ENCODE results near the gene PIMREG.

PIMREG gene

GRCh38 chr17:6464446-6465041, 20.3 kb downstream of the PIMREG start:
- no peaks in the 10 kb centered on the region for H3K9me3 ChIP-seq (ENCODE audit: insufficient read depth, low read length, severe bottlenecking)
- no peak for TF ChIP-seq CTCF (IDR thresholded peaks at IDR 0.05; ENCODE audit: borderline replicate concordance, extremely low read depth, low read length, poor library complexity, severe bottlenecking)
- TF ChIP-seq EZH2 (IDR thresholded peaks at IDR 0.05; ENCODE audit: borderline replicate concordance, low read depth, low read length, severe bottlenecking), result no peak
- no peaks in the 10 kb centered on the region for H4K20me1 ChIP-seq (ENCODE audit: insufficient read depth, low read length)
- H2AFZ ChIP-seq (ENCODE audit: low read depth, low read length), result no peak overlapping the region
- H3K27me3 ChIP-seq (ENCODE audit: insufficient read depth, low read length, poor library complexity), result peaks cover 5% of the 10 kb centered on the region
- no peak overlapping the region for H3K4me2 ChIP-seq (ENCODE audit: insufficient read depth, low read length)
- no peaks in the 10 kb centered on the region for H3K4me1 ChIP-seq (ENCODE audit: insufficient read depth, low read length)
- no peak overlapping the region for H3K27ac ChIP-seq (ENCODE audit: low read length)
- H3K9ac ChIP-seq (ENCODE audit: low read depth, low read length), result no peak overlapping the region
- no peak overlapping the region for H3K4me3 ChIP-seq (ENCODE audit: low read depth in 1 of 2, low read length in 2 of 2)
- DNase-seq, result no peak
- no peak for ATAC-seq (ENCODE audit: insufficient read depth, low read depth)
- H3K36me3 ChIP-seq (ENCODE audit: insufficient read depth, low read length), result no peaks in the 10 kb centered on the region
- no peaks in the 10 kb centered on the region for H3K79me2 ChIP-seq (ENCODE audit: insufficient read depth, low read length)

GRCh38 chr17:6465206-6466003, 21.1 kb downstream of the PIMREG start:
- Histone ChIP-seq H3K27me3 (ENCODE audit: insufficient read depth, low read length, poor library complexity) (peaks cover 5% of the 10 kb centered on the region), H3K9me3 (ENCODE audit: insufficient read depth, low read length, severe bottlenecking) (no peaks in the 10 kb centered on the region), H3K4me3 (ENCODE audit: low read depth in 1 of 2, low read length in 2 of 2) (no peak overlapping the region), H2AFZ (ENCODE audit: low read depth, low read length) (no peak overlapping the region), H3K9ac (ENCODE audit: low read depth, low read length) (no peak overlapping the region), H4K20me1 (ENCODE audit: insufficient read depth, low read length) (no peaks in the 10 kb centered on the region), H3K27ac (ENCODE audit: low read length) (no peak overlapping the region), H3K36me3 (ENCODE audit: insufficient read depth, low read length) (no peaks in the 10 kb centered on the region), H3K4me2 (ENCODE audit: insufficient read depth, low read length) (no peak overlapping the region), H3K4me1 (ENCODE audit: insufficient read depth, low read length) (no peaks in the 10 kb centered on the region), H3K79me2 (ENCODE audit: insufficient read depth, low read length) (no peaks in the 10 kb centered on the region)
- DNase-seq, result no peak
- no peak for TF ChIP-seq EZH2 (IDR thresholded peaks at IDR 0.05; ENCODE audit: borderline replicate concordance, low read depth, low read length, severe bottlenecking)
- no peak for TF ChIP-seq CTCF (IDR thresholded peaks at IDR 0.05; ENCODE audit: borderline replicate concordance, extremely low read depth, low read length, poor library complexity, severe bottlenecking)
- ATAC-seq (ENCODE audit: insufficient read depth, low read depth), result no peak

- TF ChIP-seq EZH2 (IDR thresholded peaks at IDR 0.05; ENCODE audit: borderline replicate concordance, low read depth, low read length, severe bottlenecking), result no peak
- TF ChIP-seq CTCF (IDR thresholded peaks at IDR 0.05; ENCODE audit: borderline replicate concordance, extremely low read depth, low read length, poor library complexity, severe bottlenecking), result no peak
- peaks cover 5% of the 10 kb centered on the region for H3K27me3 ChIP-seq (ENCODE audit: insufficient read depth, low read length, poor library complexity)
- no peaks in the 10 kb centered on the region for H3K4me1 ChIP-seq (ENCODE audit: insufficient read depth, low read length)
- no peaks in the 10 kb centered on the region for H3K36me3 ChIP-seq (ENCODE audit: insufficient read depth, low read length)
- H3K4me3 ChIP-seq (ENCODE audit: low read depth in 1 of 2, low read length in 2 of 2), result no peak overlapping the region
- no peaks in the 10 kb centered on the region for H3K9me3 ChIP-seq (ENCODE audit: insufficient read depth, low read length, severe bottlenecking)
- ATAC-seq (ENCODE audit: insufficient read depth, low read depth) (no peak), DNase-seq (no peak)
- H2AFZ ChIP-seq (ENCODE audit: low read depth, low read length), result no peak overlapping the region
- no peaks in the 10 kb centered on the region for H3K79me2 ChIP-seq (ENCODE audit: insufficient read depth, low read length)
- H4K20me1 ChIP-seq (ENCODE audit: insufficient read depth, low read length), result no peaks in the 10 kb centered on the region; the same call in 1 of the 2 replicates
- H3K9ac ChIP-seq (ENCODE audit: low read depth, low read length), result no peak overlapping the region
- no peak overlapping the region for H3K27ac ChIP-seq (ENCODE audit: low read length)
- no peak overlapping the region for H3K4me2 ChIP-seq (ENCODE audit: insufficient read depth, low read length)
Observed at GRCh38 chr17:6467567-6467966, 23.3 kb downstream of the PIMREG start.
